Retinal pigment epithelial cell (primary cell): Measurements from ENCODE around the gene KSR2.

ENCODE experiments used
- DNase-seq: peaks from one replicate; pipeline ENCODE4 v3.0.0-alpha.2; 2010; ENCODE audit warnings: low read depth
- H3K4me3 ChIP-seq: 2 replicates; pipeline ENCODE4 v1.5.1; 2011; ENCODE audit warnings: mild to moderate bottlenecking, low read length, control low read depth, moderate library complexity
- CTCF ChIP-seq: conservative IDR thresholded peaks from 2 replicates; pipeline ENCODE4 v1.5.1; 2011; ENCODE audit warnings: low read depth, low read length, control low read depth, inconsistent platforms

KSR2 gene

DNA sequence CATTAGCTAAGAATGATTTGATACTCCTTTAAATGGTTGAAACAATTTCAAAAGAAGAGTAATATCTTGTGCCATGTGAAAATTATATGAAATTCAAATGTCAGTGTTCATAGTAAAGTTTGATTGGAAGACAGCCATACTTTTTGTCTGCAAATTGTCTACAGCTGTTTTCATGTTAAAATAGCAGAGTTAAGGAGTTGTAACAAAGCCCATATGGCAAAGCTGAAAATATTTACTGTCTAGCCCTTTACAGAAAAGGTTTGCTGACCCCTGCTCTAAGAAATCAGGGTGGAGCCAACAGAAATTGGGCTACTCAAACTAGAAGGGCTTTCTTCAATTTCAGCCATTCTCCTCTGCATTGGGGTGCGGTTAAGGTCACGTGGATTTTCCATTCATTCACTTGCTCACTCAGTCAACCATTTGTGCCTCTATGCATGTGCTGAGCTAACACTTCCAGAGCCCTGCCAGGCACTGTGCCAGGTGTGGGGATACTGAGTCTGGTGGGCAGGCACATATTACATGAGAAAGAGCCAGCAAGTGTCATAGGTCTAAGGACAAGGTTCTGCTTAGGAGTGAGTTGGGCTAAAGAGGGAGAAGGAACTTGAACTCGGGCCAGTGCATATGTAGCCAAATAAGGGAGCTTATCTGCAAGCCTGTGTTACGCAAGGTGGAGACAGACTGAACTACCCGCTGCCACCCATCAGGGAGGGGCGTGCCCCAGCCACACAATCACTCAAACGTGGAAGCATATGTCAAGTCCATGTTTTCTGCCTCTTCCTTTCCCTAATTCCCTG lies 467.5 kb downstream of the KSR2 start:
- no peak for TF ChIP-seq CTCF
- no peak for DNase-seq
- H3K4me3 ChIP-seq = no peak overlapping the region

DNA sequence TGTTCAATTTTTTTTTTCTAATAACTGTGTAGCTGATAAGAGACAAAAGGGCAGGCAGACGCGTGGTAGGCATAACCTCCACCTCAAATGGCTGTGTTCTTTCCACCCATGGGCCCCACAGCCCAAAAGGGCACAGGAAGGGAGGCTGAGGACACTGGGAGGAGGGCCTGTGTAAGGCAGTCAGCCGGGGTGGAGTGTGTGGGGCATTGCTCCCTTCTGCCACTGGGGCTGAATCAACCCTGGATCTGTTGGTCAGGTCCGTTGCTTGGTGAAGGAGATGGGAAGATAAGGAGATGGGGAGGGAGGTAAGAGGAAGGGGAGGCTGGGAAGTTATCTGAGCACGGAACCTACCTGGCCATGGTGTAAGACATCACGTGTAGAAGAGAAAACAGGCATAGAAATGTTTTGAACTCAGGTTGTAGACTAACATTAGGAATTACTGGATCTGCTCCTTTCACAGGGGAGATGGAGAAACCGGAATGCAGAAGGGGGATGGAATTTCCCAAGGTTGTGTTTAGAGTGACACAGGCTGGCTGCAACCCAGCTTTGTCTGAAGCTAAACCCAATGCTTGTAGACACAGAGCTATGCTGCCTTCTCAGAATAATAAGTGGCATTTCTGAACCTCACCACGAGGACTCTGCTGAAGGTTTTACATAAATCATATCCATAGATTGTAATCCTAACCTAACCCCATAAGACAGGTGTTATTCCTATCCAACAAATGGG lies 468.9 kb downstream of the KSR2 start:
- no peak for DNase-seq
- no peak overlapping the region for H3K4me3 ChIP-seq
- TF ChIP-seq CTCF = no peak

GRCh38 chr12:117498880-117499279 lies 469.9 kb downstream of the KSR2 start:
- TF ChIP-seq CTCF = no peak
- no peak overlapping the region for H3K4me3 ChIP-seq

GRCh38 chr12:117498256-117498655 lies 470.5 kb downstream of the KSR2 start:
- no peak for DNase-seq
- no peak for TF ChIP-seq CTCF
- no peak overlapping the region for H3K4me3 ChIP-seq

More at GRCh38 chr12:117498880-117499279, 469.9 kb downstream of the KSR2 start:
- DNase-seq = no peak

DNA sequence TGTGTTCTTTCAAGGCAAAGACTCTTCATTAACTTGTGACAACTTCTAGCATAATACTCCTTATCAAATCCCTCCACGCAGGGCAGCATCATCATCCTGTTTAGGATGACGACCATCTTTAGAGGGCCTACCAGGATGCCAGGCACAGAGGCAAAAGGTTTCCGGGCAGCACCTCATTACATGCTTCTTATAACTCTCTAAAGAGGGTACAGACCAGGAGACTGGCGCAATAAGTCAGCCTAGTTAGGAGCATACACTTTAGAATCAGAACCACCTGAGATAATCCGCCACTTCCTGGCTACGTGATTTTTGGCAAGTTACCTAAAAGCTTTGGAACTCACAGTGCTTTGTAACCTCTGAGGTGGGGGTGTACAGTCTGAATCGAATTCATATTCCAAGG lies 471.4 kb downstream of the KSR2 start:
- DNase-seq = no peak
- no peak overlapping the region for H3K4me3 ChIP-seq
- TF ChIP-seq CTCF = no peak

GRCh38 chr12:117494833-117495655 lies 473.7 kb downstream of the KSR2 start:
- no peak overlapping the region for H3K4me3 ChIP-seq
- no peak for TF ChIP-seq CTCF
- no peak for DNase-seq
